Neural crest cell (in vitro differentiated cells): ENCODE data around the gene CLEC2L. TPM values are rescaled to one million over a fixed set of nuclear protein-coding genes. Genes with fewer than 3 reads are reported as not detected.

ENCODE experiments used
- DNase-seq: peaks from one replicate; pipeline ENCODE4 v3.0.0; 2021; ENCODE audit warnings: low read depth, mixed read lengths, low spot score
- H3K27ac Mint-ChIP-seq: one replicate; pipeline ENCODE4 v1.8.0; 2021; ENCODE audit warnings: mild to moderate bottlenecking, mixed read lengths; ENCODE audit not compliant: unreplicated experiment
- H3K27me3 Mint-ChIP-seq: 2 replicates; pipeline ENCODE4 v1.8.0; 2021; ENCODE audit warnings: low read depth, mild to moderate bottlenecking, mixed read lengths
- H3K36me3 Mint-ChIP-seq: 2 replicates; pipeline ENCODE4 v1.8.0; 2021; ENCODE audit warnings: low read depth, mild to moderate bottlenecking, mixed read lengths
- H3K4me1 Mint-ChIP-seq: 2 replicates; pipeline ENCODE4 v1.8.0; 2021; ENCODE audit warnings: mixed read lengths
- H3K4me3 Mint-ChIP-seq: one replicate; pipeline ENCODE4 v1.8.0; 2021; ENCODE audit warnings: mild to moderate bottlenecking, mixed read lengths
- H3K9me3 Mint-ChIP-seq: 2 replicates; pipeline ENCODE4 v1.8.0; 2021; ENCODE audit warnings: mixed read lengths
- CTCF ChIP-seq: fragments of 200-600 bp; sonication (generic); conservative IDR thresholded peaks from 2 replicates; pipeline ENCODE4 v1.5.0; 2021; ENCODE audit warnings: antibody characterized with exemption, mild to moderate bottlenecking
- total RNA-seq: library from RNA; stranded (reverse); gene quantifications from 2 replicates; pipeline ENCODE4 v1.2.1, GENCODE V29; 2021

CLEC2L gene
- total RNA-seq, 1 donor from 2014 or later: 0.65 TPM

GRCh38 chr7:139566075-139566474 is 42.6 kb downstream of the CLEC2L start:
- H3K36me3 Mint-ChIP-seq: peaks cover 11% of the 10 kb centered on the region
- TF ChIP-seq CTCF: no peak
- H3K4me3 Mint-ChIP-seq: no peak overlapping the region
- no peak for DNase-seq
- peaks cover 20% of the 10 kb centered on the region for H3K4me1 Mint-ChIP-seq
- H3K27ac Mint-ChIP-seq: no peak overlapping the region
- no peaks in the 10 kb centered on the region for H3K27me3 Mint-ChIP-seq
- H3K9me3 Mint-ChIP-seq: no peaks in the 10 kb centered on the region

DNA sequence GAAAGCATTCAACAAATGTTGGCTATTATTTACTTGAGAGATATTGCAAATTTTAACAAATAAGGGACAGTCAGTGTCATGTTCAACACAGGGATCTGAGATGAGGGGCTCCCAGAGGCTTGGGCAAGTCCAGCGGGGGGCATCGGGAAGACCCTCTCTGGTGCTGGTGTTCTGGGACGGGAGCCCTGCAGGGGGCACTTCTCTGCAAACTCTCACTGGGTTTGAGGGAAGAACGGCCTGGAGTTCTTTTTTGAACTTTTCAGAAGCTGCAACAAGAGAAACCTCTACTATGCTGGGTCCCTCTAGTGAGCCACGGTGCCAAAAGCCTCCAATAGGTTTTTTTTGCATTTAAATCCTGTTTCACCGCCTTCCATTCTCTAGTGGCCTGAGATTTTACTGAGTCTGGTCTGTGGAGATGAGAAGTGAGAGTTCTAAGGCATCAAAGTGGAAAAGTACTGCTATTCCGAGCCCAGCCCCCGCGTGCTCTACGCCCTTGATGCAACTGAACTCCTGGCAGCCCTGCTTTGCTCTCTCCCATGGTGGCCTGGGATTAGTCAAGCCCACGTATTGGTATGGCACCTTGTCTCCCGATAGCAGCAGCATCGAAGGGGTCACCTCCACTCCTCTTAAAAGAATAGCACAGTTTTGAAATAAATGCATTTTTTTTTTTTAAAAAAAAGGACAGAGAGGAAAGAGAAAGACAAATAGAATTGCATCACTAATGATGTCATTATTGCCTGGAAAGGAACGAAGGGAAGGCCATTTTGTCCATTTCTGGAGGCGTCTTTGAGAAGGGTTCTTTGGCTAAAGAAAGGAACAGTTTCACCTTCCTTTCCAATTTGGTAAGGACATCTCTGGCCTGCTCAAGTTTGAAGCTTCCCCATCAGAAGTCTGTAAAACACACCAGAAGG is 43.5 kb downstream of the CLEC2L start:
- TF ChIP-seq CTCF: no peak
- DNase-seq: no peak
- Mint-ChIP-seq H3K27ac (no peak overlapping the region), H3K9me3 (no peaks in the 10 kb centered on the region), H3K36me3 (peaks cover 11% of the 10 kb centered on the region), H3K4me1 (peaks cover 25% of the 10 kb centered on the region), H3K4me3 (no peak overlapping the region), H3K27me3 (no peaks in the 10 kb centered on the region)

DNA sequence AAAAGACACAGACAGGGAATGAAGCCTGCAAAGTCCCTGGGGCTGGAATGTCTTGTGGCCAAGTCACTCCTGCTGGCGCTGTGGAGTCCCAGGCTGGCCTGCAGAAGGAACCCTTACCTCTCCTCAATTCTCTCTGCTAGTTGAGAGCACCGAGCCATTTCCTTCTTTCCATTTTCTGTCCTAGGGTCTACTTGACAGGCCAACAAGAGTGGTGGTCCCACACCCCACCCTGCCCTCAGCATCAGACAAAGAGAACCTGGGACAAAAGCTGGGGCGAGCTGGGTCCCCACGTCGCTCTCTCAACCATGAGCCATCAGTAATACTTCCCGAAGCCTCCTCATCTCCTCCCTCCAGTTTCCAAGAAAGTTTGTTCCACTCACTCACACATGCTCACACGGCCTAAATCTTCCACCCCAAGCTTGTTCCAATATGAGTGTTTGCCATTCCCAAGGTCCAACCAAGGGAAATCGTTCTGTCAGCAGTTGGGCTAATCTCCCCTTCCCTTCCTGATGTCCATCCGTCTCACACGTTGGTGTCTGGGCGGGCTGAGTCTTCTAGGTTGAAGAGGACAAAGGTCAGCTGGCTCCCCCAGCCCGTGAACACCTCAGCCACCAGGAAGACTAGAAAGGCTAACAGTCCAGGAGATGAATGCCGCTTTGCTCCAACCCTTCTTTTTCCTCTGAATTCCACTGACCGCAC is 44.3 kb downstream of the CLEC2L start:
- Mint-ChIP-seq H3K27me3 (no peaks in the 10 kb centered on the region), H3K4me1 (peaks cover 30% of the 10 kb centered on the region), H3K36me3 (peaks cover 11% of the 10 kb centered on the region), H3K9me3 (no peaks in the 10 kb centered on the region), H3K27ac (no peak overlapping the region), H3K4me3 (no peak overlapping the region)
- DNase-seq: no peak
- no peak for TF ChIP-seq CTCF

GRCh38 chr7:139568346-139568675 is 44.8 kb downstream of the CLEC2L start:
- no peak for TF ChIP-seq CTCF
- Mint-ChIP-seq H3K4me3 (no peak overlapping the region), H3K36me3 (peaks cover 11% of the 10 kb centered on the region), H3K27me3 (no peaks in the 10 kb centered on the region), H3K27ac (no peak overlapping the region), H3K9me3 (no peaks in the 10 kb centered on the region), H3K4me1 (peaks cover 31% of the 10 kb centered on the region)
- no peak for DNase-seq

GRCh38 chr7:139568813-139569490 is 45.5 kb downstream of the CLEC2L start:
- Mint-ChIP-seq H3K4me3 (no peak overlapping the region), H3K36me3 (peaks cover 11% of the 10 kb centered on the region), H3K9me3 (no peaks in the 10 kb centered on the region), H3K4me1 (peaks cover 31% of the 10 kb centered on the region), H3K27ac (no peak overlapping the region), H3K27me3 (no peaks in the 10 kb centered on the region)
- no peak for TF ChIP-seq CTCF
- DNase-seq: no peak
